Measurements from ENCODE around the gene CYSTM1.

- TF ChIP-seq CTCF (IDR thresholded peaks at IDR 0.05; ENCODE audit: borderline replicate concordance, extremely low read depth, low read length, poor library complexity, severe bottlenecking), result no peak
- no peak for TF ChIP-seq EZH2 (IDR thresholded peaks at IDR 0.05; ENCODE audit: borderline replicate concordance, low read depth, low read length, severe bottlenecking)
These were observed 7.2 kb downstream of the CYSTM1 start for GRCh38 chr5:140182075-140182711.
